ENCODE measurements around the gene LHFPL3.

- TF ChIP-seq, protein P1, sequence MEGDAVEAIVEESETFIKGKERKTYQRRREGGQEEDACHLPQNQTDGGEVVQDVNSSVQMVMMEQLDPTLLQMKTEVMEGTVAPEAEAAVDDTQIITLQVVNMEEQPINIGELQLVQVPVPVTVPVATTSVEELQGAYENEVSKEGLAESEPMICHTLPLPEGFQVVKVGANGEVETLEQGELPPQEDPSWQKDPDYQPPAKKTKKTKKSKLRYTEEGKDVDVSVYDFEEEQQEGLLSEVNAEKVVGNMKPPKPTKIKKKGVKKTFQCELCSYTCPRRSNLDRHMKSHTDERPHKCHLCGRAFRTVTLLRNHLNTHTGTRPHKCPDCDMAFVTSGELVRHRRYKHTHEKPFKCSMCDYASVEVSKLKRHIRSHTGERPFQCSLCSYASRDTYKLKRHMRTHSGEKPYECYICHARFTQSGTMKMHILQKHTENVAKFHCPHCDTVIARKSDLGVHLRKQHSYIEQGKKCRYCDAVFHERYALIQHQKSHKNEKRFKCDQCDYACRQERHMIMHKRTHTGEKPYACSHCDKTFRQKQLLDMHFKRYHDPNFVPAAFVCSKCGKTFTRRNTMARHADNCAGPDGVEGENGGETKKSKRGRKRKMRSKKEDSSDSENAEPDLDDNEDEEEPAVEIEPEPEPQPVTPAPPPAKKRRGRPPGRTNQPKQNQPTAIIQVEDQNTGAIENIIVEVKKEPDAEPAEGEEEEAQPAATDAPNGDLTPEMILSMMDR (IDR thresholded peaks at IDR 0.05; ENCODE audit: low read length) = no peak
- TF ChIP-seq EZH2phosphoT487 (IDR thresholded peaks at IDR 0.05; ENCODE audit: low read length) (no peak), EZH2 (optimal IDR thresholded peaks at IDR 0.05; ENCODE audit: low read depth, low read length) (no peak)
These were observed 223.7 kb downstream of the LHFPL3 start for GRCh38 chr7:104552102-104552501.
